ENCODE results near the gene DPEP1.

DNA sequence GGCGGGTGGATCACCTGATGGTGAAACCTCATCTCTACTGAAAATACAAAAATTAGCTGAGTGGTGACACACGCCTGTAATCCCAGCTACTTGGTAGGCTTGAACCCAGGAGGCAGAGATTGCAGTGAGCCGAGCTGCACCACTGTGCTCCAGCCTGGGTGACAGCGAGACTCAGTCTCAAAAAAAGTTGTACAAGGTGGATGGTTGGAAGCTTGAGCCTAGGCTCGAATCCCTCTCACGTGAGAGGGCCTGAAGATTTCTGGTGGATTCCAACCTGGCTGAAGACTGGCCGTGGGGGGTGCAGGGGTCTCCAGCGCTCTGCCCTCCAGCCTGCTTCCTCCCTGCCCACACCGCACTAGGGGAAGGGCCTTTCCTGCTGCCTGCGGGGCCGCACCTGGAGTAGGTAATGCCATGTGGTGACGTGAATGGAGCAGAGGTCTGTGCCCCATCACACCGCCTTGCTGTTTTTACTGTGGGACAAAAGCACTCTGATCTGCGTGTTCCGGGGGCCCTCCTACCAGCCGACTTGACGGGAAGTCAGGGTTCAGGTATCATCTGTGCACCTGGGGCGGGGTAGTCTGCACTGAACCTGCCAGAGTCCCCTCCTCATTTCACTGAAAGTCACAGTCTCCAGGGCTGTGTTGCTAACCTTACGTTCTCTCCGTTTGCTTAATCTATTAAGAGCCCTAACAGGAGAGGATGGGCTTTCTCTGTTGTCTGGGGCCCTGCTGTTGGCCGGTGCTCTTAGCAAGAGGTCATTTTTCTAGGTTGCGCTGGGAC lies 48.8 kb upstream of the DPEP1 start:
- TF ChIP-seq POLR2A (IDR thresholded peaks at IDR 0.05) (no peak), EP300 (IDR thresholded peaks at IDR 0.05) (no peak)
